ENCODE data around the gene ADGRB2. TPM values are rescaled to one million over a fixed set of nuclear protein-coding genes. Genes with fewer than 3 reads are reported as not detected.

ADGRB2 gene
- polyA plus RNA-seq, 1 experiment = 9.2 TPM

DNA sequence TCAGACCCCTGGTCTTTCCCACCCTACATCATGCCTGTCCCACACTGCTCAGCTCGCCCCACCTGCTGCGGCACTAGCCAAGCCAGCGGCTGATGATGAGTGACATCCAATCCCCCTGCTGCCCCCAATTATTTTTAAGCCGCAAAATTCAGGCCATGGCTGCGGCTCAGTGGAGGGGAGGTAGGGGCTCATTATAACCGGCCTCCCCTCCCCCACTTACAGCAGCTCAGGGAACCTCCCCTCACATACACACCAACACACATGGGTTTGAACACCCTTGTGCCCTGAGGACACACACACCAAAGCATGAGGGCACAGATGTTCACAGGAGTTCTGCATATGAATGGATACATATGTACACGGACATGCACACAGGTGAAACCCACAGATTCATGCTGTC is 5.3 kb downstream of the ADGRB2 start:
- Histone ChIP-seq H3K36me3 (ENCODE audit: control insufficient read depth, insufficient read depth, low read length) (peaks cover 1% of the 10 kb centered on the region), H3K27me3 (ENCODE audit: control insufficient read depth, insufficient read depth, low read length) (no peaks in the 10 kb centered on the region), H3K4me3 (ENCODE audit: low read depth, low read length) (no peak overlapping the region)
- no peak for DNase-seq (ENCODE audit: low read depth)
- ChIA-PET CTCF (interaction anchor here (1.0 to 6.7 kb wide), 8 partner anchors 8 to 92 kb away, joined by 3 to 53 read pairs (median 8); no protein-coding TSS in a partner anchor), POLR2A (no interaction called here)
- TF ChIP-seq CTCF (IDR thresholded peaks at IDR 0.05; ENCODE audit: insufficient read depth, low read depth, low read length) = no peak

- peaks cover 1% of the 10 kb centered on the region for H3K36me3 ChIP-seq (ENCODE audit: control insufficient read depth, insufficient read depth, low read length)
- no peak for TF ChIP-seq CTCF (IDR thresholded peaks at IDR 0.05; ENCODE audit: insufficient read depth, low read depth, low read length)
- ChIA-PET POLR2A (no interaction called here), CTCF (interaction anchor here (1.0 to 6.7 kb wide), 7 partner anchors 9 to 92 kb away, joined by 3 to 53 read pairs (median 7); no protein-coding TSS in a partner anchor)
- no peak overlapping the region for H3K4me3 ChIP-seq (ENCODE audit: low read depth, low read length)
- DNase-seq (ENCODE audit: low read depth) = no peak
- H3K27me3 ChIP-seq (ENCODE audit: control insufficient read depth, insufficient read depth, low read length) = no peaks in the 10 kb centered on the region
Observed at GRCh38 chr1:31757989-31758388, 6.2 kb downstream of the ADGRB2 start.

GRCh38 chr1:31757204-31757679 is 6.9 kb downstream of the ADGRB2 start:
- ChIA-PET POLR2A (no interaction called here), CTCF (interaction anchor here (1.4 to 6.7 kb wide), 3 partner anchors 9 to 41 kb away, joined by 3 to 53 read pairs (median 19); no protein-coding TSS in a partner anchor)
- Histone ChIP-seq H3K4me3 (ENCODE audit: low read depth, low read length) (no peak overlapping the region), H3K27me3 (ENCODE audit: control insufficient read depth, insufficient read depth, low read length) (no peaks in the 10 kb centered on the region), H3K36me3 (ENCODE audit: control insufficient read depth, insufficient read depth, low read length) (peaks cover 1% of the 10 kb centered on the region)
- no peak for TF ChIP-seq CTCF (IDR thresholded peaks at IDR 0.05; ENCODE audit: insufficient read depth, low read depth, low read length)
- no peak for DNase-seq (ENCODE audit: low read depth)

DNA sequence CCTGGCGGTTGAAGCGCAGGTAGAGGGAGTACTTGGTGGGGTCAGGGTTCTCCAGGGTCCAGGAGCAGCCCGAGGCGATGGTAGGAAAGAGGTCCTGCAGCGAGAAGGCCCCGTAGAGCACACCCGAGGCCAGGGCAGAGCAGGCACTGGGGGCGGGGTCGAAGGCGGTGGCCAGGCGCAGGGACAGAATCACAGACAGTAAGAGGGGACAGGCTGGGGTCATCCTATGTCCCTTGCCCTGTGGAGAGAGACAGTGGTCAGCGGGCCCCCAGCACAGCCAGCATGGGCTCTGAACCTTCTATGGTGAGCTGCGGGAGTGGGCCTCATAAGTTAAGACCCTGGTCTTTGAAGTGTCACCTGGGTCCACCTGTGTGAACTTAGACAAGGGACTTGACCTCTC is 7.6 kb downstream of the ADGRB2 start:
- Histone ChIP-seq H3K36me3 (ENCODE audit: control insufficient read depth, insufficient read depth, low read length) (peaks cover 1% of the 10 kb centered on the region), H3K27me3 (ENCODE audit: control insufficient read depth, insufficient read depth, low read length) (no peaks in the 10 kb centered on the region), H3K4me3 (ENCODE audit: low read depth, low read length) (no peak overlapping the region)
- POLR2A ChIA-PET = no interaction called here
- DNase-seq (ENCODE audit: low read depth) = no peak
- CTCF ChIA-PET = interaction anchor here (1.4 kb wide), 1 partner anchor 41 kb away, joined by 3 read pairs; no protein-coding TSS in a partner anchor
- no peak for TF ChIP-seq CTCF (IDR thresholded peaks at IDR 0.05; ENCODE audit: insufficient read depth, low read depth, low read length)

DNA sequence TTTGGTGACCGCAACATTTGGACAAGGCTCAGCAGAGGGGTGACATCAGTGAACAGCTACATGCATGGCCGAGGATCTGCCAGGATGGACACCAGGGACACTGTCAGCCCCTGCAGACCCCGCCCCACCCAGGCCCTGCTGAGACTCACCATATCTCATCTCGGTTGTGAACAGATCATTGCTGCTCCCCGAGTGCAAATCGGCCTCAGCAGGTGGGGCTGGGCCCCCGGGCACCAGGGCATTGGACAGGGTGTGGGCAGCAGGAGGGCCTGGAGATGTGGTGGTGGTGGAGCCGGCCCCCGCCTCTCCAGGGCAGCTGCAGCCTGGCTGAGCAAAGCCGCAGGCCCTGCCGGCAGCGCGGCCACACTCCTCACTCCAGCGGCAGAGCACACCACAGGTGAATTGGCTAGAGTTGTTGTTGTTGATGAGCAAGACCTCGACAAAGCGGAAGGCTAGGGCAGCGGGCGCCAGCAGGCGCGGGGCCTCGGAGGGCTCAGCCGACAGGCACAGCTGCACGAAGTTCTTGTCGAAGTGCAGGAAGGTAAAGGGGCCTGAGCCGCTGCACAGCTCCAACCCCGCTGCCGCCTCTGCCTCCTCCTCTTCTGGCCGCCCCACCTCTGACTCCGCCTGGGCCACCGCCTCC is 8.2 kb downstream of the ADGRB2 start:
- no peak for TF ChIP-seq CTCF (IDR thresholded peaks at IDR 0.05; ENCODE audit: insufficient read depth, low read depth, low read length)
- POLR2A ChIA-PET = no interaction called here
- CTCF ChIA-PET = interaction anchor here (0.6 to 2.8 kb wide), 3 partner anchors 10 to 40 kb away, joined by 3 to 15 read pairs (median 5); no protein-coding TSS in a partner anchor
- Histone ChIP-seq H3K36me3 (ENCODE audit: control insufficient read depth, insufficient read depth, low read length) (peaks cover 1% of the 10 kb centered on the region), H3K27me3 (ENCODE audit: control insufficient read depth, insufficient read depth, low read length) (no peaks in the 10 kb centered on the region), H3K4me3 (ENCODE audit: low read depth, low read length) (no peak overlapping the region)
- no peak for DNase-seq (ENCODE audit: low read depth)

Measured in BJ (cell line).